GM19351 (cell line): ENCODE measurements around the gene ASB5.
A peak's percentile ranks its signal among the peaks of the same experiment; 100 is the strongest.
"Not testable (repeated sequence)": the region's sequence is repeated elsewhere in the genome, so short reads cannot be mapped to it uniquely, and the experiment has no call there.

Source experiments
- ATAC-seq: cut with Tn5 transposase; IDR thresholded peaks from one replicate; pipeline ENCODE4 v1.9.1; 2021; ENCODE audit warnings: mild to moderate bottlenecking, moderate library complexity; ENCODE audit not compliant: unreplicated experiment

Gene ASB5

DNA sequence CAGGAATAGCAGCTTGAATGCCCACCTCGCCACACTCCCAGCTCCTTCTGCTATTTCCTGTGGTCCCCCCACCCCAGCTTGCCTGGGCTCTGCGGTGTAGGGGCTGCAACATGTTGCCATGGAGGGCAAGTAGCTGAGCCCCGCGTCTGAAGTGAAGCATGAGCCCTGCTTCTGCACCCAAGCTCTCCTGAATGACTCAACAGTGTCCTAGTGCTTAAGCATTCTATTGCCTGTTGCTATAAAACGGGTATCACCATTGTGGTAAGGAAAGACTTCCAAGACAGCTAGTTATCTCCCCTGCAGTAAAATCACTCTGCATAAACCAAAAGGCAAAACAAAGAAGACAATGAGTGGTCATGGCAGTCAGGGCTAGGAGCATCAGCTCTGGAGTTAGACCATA lies 42.3 kb downstream of the ASB5 start:
- no peak for ATAC-seq

- ATAC-seq: no peak
Measured at GRCh38 chr4:176223561-176223960, 45.5 kb downstream of the ASB5 start.

DNA sequence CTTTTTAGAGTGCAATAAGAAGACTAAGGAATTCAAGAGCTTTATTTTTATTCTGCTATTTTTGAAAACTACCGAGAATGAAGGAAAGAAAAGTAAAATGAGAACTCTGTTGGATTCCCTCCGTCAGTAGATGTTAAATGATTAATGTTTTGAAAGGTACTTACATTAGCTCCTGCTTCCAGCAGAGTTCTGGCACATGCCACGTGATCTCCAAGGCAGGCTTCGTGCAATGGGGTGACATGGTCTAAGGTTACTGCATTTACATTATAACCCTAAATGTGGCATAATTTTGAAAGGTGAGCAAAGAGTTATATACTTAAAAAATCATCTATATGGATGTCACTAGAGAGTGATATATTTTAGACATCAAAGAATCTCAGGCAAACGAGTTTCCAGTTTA lies 46.9 kb downstream of the ASB5 start:
- ATAC-seq: no peak

GRCh38 chr4:176217510-176217909 lies 51.5 kb downstream of the ASB5 start:
- no peak for ATAC-seq

DNA sequence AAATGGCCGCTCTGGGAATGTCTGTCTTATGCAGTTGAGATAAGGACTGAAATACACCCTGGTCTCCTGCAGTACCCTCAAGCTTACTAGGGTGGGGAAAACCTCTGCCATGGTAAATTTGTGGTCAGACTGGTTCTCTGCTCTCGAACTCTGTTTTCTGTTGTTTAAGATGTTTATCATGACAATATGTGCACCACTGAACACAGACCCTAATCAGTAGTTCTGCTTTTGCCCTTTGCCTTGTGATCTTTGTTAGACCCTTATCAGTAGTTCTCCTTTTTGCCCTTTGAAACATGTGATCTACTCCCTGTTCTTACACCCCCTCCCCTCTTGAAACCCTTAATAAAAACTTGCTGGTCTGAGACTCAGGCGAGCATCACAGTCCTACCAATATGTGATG lies 56.7 kb downstream of the ASB5 start:
- not testable (repeated sequence) for ATAC-seq

GRCh38 chr4:176210579-176211296 lies 58.3 kb downstream of the ASB5 start:
- ATAC-seq: no peak

GRCh38 chr4:176210101-176210500 lies 58.9 kb downstream of the ASB5 start:
- no peak for ATAC-seq

DNA sequence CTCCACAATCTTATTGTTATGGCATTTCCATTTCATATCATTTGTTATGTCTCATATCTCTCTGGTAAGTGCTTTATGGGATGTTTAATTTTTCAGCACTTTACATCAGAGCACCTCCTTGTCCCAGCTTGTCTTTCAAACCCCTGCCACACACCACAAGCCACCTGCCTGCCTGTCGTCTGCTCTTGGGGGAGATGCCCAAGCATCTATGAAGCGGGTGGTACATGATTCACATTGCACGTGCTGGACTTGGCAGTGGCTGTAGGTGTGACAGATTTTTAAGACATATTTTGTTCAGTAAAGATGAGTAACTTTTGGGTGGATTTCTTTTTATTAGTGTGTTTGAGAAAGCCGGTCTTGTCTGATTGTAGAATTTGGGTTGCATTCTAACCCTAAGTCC lies 59.5 kb downstream of the ASB5 start:
- ATAC-seq: no peak

GRCh38 chr4:176207839-176208238 lies 61.2 kb downstream of the ASB5 start:
- ATAC-seq: no peak

- no peak for ATAC-seq
Measured at GRCh38 chr4:176205299-176205698, 63.7 kb downstream of the ASB5 start.

GRCh38 chr4:176198316-176198903 lies 70.6 kb downstream of the ASB5 start:
- no peak for ATAC-seq

DNA sequence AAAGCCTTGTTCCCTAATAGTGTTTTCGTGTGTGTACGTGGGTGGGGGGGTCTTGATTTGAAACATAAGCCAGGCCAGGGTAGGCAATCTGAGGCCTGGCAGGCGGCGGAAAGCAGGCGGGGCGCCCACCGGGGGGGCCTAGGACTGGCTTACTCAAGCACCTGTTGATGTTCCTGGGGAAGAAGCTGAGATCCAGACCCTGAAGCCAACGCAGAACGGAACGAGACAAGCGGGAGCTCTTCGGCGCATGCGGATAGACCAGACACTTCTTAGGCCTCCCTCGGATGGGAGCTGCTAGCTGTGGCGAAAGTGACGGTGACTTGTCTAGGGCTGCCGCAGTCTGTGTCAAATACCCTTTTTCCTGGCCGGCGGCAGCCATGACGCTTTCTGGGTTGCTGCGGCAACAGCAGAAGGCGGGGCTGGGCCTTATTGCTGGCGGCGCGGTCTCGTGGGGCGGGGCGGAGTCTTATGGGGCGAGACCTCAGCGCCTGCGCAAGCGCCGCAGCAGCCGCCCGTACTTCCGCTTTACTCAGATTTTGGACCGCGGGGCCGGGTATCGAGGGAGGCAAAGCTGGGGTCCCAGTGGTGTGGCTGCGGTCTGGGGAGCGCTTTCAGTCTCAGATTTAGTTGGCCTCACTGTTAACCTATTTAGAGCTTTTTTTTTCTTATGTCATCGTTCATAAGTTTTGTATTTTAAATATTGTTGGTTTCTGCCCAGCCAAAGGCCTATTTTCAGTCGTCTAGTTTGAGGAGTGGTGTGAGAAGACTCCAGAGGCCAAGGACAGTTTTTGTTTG lies 73.6 kb downstream of the ASB5 start, which contains the start of gene SPATA4:
Gene SPATA4, minus strand, starts transcription at position 402 of the 795 bp plus-strand sequence. Its CDS starts 23 bp downstream, at position 379.
- peak; percentile 96 for ATAC-seq

DNA sequence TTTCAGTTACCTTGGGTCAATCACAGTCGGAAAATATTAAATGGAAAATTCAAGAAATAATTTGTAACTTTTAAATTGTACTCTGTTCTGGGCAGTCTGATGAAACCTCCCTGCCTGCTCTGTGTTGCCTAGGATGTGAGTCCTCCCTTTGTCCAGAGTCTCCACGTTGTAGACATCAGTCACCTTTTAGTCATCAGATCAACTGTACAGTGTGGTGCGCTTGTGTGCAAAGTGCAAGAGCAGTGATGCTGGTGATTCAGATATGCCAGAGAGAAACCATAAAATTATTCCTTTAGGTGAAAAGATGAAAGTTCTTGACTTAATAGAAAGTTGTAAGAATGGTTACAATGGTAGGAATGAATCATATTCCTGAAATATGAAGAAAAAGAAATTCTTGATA lies 75.1 kb downstream of the ASB5 start:
- no peak for ATAC-seq

- no peak for ATAC-seq
Measured at GRCh38 chr4:176193126-176193525, 75.9 kb downstream of the ASB5 start.

GRCh38 chr4:176191974-176192373 lies 77.0 kb downstream of the ASB5 start:
- ATAC-seq: no peak

- ATAC-seq: no peak
Measured at GRCh38 chr4:176189891-176190795, 78.9 kb downstream of the ASB5 start.

- no peak for ATAC-seq
Measured at GRCh38 chr4:176188654-176189053, 80.4 kb downstream of the ASB5 start.

GRCh38 chr4:176187624-176188023 lies 81.4 kb downstream of the ASB5 start:
- peak; percentile 59 for ATAC-seq

GRCh38 chr4:176186671-176187395 lies 82.2 kb downstream of the ASB5 start:
- no peak for ATAC-seq

- no peak for ATAC-seq
Measured at GRCh38 chr4:176186067-176186466, 83.0 kb downstream of the ASB5 start.
